ENCODE results near the gene DNAJC15. TPM values are rescaled to one million over a fixed set of nuclear protein-coding genes. Genes with fewer than 3 reads are reported as not detected.

DNAJC15 gene
- total and polyA plus RNA-seq, 2 of the 8 experiments (the other 6 are each of a cell fraction or from before 2014, with no cell fraction given), result 5.8 to 20.8 TPM

GRCh38 chr13:43031881-43032280, 8.5 kb downstream of the DNAJC15 start (continued):
- TF ChIP-seq, protein P1, sequence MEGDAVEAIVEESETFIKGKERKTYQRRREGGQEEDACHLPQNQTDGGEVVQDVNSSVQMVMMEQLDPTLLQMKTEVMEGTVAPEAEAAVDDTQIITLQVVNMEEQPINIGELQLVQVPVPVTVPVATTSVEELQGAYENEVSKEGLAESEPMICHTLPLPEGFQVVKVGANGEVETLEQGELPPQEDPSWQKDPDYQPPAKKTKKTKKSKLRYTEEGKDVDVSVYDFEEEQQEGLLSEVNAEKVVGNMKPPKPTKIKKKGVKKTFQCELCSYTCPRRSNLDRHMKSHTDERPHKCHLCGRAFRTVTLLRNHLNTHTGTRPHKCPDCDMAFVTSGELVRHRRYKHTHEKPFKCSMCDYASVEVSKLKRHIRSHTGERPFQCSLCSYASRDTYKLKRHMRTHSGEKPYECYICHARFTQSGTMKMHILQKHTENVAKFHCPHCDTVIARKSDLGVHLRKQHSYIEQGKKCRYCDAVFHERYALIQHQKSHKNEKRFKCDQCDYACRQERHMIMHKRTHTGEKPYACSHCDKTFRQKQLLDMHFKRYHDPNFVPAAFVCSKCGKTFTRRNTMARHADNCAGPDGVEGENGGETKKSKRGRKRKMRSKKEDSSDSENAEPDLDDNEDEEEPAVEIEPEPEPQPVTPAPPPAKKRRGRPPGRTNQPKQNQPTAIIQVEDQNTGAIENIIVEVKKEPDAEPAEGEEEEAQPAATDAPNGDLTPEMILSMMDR (IDR thresholded peaks at IDR 0.05; ENCODE audit: control extremely low read depth in 1 of 3, insufficient read depth in 1 of 3, low read depth in 1 of 3, low read length in 3 of 3), result no peak
- TF ChIP-seq E2F6 (IDR thresholded peaks at IDR 0.05), result no peak
- no peak for TF ChIP-seq RNF2 (IDR thresholded peaks at IDR 0.05; ENCODE audit: borderline replicate concordance, low read depth, low read length, missing control alignments, poor library complexity, severe bottlenecking)
- TF ChIP-seq ASH2L (IDR thresholded peaks at IDR 0.05; ENCODE audit: low read length), result no peak
- no peak for TF ChIP-seq HDAC6 (IDR thresholded peaks at IDR 0.05; ENCODE audit: low read depth, low read length)
- TF ChIP-seq CBX5 (IDR thresholded peaks at IDR 0.05; ENCODE audit: low read depth, low read length), result no peak
- no peak for TF ChIP-seq NANOG (IDR thresholded peaks at IDR 0.05; ENCODE audit: insufficient read depth, low read depth, low read length, poor library complexity, severe bottlenecking)
- TF ChIP-seq TAF1 (IDR thresholded peaks at IDR 0.05; ENCODE audit: low read depth, low read length), result no peak
